K562 (cell line): ENCODE data around the gene SEMA5A.

ENCODE experiments used
- CHD4 ChIP-seq: fragments of 200-600 bp; sonication (generic); IDR thresholded peaks from 3 replicates; pipeline ENCODE4 v1.6.1; 2012; ENCODE audit warnings: low read depth, mild to moderate bottlenecking, mixed read lengths, low read length, inconsistent platforms; ENCODE audit not compliant: insufficient read depth, insufficient replicate concordance, poor library complexity, severe bottlenecking
- ZBTB12 ChIP-seq: fragments of 250-450 bp; sonication (Bioruptor Pico); IDR thresholded peaks from 2 replicates; pipeline ENCODE4 v1.4.0; 2020
- ZNF184 ChIP-seq: sonication (generic); formaldehyde crosslinking; IDR thresholded peaks from 2 replicates; pipeline ENCODE4 v1.5.0; 2020; ENCODE audit warnings: missing genetic modification reagents

DNA sequence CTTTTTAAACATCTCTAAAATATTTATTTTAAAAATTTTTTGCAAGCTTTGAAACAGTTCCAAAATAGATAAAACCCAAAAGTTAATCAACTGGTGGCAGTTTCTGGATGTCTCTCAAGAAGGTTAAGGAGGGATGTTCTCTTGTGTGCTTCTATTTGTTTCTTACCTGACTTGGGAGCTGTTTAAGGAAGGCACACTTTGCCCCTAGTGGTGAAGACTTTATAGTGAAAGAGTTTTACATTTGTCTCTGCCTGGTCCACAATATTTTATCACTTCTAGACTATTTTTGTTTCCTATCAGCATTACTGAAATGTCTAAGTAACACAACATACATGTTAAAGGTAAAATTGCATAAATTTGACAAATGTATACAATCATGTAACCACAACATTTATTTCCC, 552.8 kb downstream of the SEMA5A start:
- no peak for TF ChIP-seq CHD4
- TF ChIP-seq ZBTB12 (CRISPR knock-in tag) = no peak
- TF ChIP-seq ZNF184 (CRISPR knock-in tag) = no peak
